Testis (tissue), 2 donors: ENCODE results near the gene PLA2G2A.

Source experiments
- CTCF ChIP-seq, 3 experiments: fragments of 450-650 bp in 2 of 3; fragments of 200-600 bp in 1 of 3; sonication (generic) in 1 of 3; IDR thresholded peaks; one replicate each; pipeline ENCODE4 v1.5.1; 2016 to 2019; ENCODE audit warnings: antibody characterized with exemption in 3 of 3, mild to moderate bottlenecking in 2 of 3, moderate library complexity in 1 of 3
- POLR2A ChIP-seq: fragments of 450-650 bp; IDR thresholded peaks from one replicate; pipeline ENCODE4 v1.6.1; 2017; ENCODE audit warnings: antibody characterized with exemption, mild to moderate bottlenecking, moderate library complexity

DNA sequence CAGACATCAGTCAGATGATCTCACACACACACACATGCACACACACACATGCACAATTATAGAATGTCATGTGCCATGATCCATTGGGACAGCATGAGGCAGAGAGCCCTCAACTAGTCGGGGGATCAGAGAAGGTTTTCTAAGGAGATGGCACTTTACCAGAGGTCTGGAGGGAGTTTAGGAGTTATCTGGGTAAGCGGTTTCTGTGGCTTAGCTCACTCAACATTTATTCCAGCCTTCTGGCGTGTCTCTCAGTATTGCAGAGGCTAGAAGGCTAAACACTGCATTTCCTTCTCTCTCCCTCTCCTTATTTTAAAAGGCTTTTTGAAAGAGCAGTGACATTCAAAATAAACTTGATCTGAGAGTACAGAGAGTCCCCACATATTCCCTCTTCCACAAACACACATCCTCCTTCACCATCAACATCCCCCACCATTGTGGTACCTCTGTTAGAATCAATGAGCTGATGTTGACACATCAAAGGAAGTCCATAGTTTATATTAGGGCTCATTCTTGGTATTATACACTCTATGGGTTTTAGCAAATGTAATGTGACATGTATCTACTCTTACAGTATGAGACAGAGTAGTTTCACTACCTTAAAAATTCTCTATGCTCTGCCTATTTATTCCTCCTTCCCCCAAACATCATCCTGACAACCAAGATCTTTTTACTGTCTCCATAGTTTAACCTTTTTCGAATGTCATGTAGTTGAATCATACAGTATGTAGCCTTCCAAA, 9.0 kb upstream of the PLA2G2A start:
- TF ChIP-seq CTCF (IDR thresholded peaks at IDR 0.05) (no peak), POLR2A (no peak)
